HG03196 (cell line): Measurements from ENCODE around the gene POTEB.
"Not testable (repeated sequence)": the region's sequence is repeated elsewhere in the genome, so short reads cannot be mapped to it uniquely, and the experiment has no call there.

Source experiments
- ATAC-seq: cut with Tn5 transposase; IDR thresholded peaks from one replicate; pipeline ENCODE4 v1.9.1; 2021; ENCODE audit not compliant: unreplicated experiment

The POTEB gene

DNA sequence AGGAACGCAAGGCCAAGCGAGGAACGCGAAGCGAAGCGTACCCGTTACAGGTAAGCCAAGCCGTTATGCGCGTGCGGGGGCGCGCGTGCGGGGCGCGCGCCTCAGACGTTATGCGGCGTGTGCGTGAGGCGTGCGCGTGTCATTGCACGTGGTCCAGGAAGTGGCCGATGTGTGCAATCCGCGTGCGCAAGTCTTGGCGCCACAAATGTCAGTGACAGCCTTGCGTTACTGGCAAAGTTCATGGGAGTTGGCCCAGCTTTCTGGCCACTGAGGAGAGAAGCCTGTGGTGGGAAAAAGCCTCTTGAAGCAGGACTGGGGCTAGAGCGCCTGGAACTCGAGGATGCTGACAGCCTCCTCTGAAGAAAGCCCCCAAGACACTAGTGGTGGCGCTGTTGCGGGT is at the start of gene POTEB:
POTEB (minus strand) TSS at position 101 of the 400 bp plus-strand sequence. CDS start 489 bp downstream, outside the sequence.
- not testable (repeated sequence) for ATAC-seq

DNA sequence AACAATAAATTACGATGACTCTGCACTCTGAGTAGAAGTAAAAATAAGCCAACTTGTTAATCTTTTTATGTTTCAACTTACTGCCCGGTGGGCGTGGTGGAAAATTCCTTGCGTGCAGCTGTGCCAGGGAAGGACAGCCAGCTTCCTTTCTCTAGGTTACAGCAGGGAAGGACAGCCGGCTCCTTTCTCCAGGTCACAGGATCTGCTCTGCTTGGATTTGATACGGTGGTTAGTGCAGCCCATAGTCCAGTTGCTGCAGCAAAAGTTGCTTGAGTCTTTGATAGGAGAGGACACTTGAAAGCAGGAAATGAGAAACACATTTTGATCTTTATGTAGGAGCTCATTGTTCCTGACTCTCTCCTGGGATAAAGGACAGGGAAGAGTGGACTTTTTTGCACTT is 13.4 kb upstream of the POTEB start:
- not testable (repeated sequence) for ATAC-seq

DNA sequence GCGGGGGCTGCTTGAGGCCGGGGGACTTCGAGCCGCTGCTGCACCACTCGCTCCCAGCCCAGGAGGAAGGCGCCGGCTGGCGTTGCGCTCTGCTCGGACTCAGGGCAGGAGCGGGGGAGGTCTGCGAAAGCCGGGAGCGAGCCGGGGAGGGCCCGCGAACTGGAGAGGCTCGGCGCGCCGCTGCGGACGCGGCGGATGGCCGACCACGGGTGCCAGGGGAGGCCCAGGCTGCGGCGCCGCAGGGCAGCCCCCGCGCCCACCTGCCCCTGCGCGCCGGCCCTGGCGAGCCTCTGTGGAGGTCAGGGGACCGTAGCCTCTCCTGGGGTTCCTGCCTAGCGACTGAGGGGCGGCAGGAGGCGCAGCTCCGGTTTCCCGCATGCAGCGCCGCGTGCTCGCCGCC is 12.0 kb upstream of the POTEB start:
- not testable (repeated sequence) for ATAC-seq

DNA sequence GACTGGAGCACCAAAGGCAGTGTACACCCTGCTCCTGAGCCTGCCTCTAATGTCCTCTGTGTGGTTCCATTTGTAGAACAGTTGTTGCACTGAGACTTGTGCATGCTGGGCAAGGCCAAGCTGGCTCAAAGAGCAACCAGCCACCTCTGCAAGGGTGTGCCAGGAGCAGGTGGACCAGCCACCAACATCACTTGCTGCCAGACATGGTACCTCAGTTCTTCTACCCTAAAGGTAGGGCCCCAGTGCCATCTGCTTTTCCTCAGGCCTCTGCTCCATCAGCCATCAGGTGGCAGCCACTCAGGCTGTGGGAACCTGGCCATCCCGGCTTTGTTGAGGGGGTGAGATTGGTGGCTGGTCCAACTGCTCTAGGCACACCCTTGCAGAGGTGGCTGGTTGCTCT is 38.7 kb downstream of the POTEB start:
- not testable (repeated sequence) for ATAC-seq
